Muscle layer of duodenum (tissue), 2 donors: Measurements from ENCODE around the gene ADAD2.

Experiments used
- H3K27ac ChIP-seq: one replicate; pipeline ENCODE4 v1.7.0; 2013; ENCODE audit warnings: mild to moderate bottlenecking, low read length
- H3K27me3 ChIP-seq: one replicate; pipeline ENCODE4 v1.7.0; 2013; ENCODE audit warnings: low read depth, mild to moderate bottlenecking, control low read depth, low read length
- H3K36me3 ChIP-seq, 2 donors: one replicate each; pipeline ENCODE4 v1.7.0; 2013; ENCODE audit warnings: low read length in 2 of 2, control low read depth in 1 of 2, mild to moderate bottlenecking in 1 of 2; ENCODE audit not compliant: insufficient read depth in 2 of 2, control insufficient read depth in 1 of 2
- H3K4me1 ChIP-seq, 2 donors: one replicate each; pipeline ENCODE4 v1.7.0; 2013; ENCODE audit warnings: low read length in 2 of 2, mild to moderate bottlenecking in 2 of 2, control low read depth in 1 of 2, moderate library complexity in 1 of 2; ENCODE audit not compliant: insufficient read depth in 2 of 2, control insufficient read depth in 1 of 2
- H3K4me3 ChIP-seq, 2 donors: one replicate each; pipeline ENCODE4 v1.7.0; 2013; ENCODE audit warnings: low read length in 2 of 2, low read depth in 1 of 2, mild to moderate bottlenecking in 1 of 2
- H3K9me3 ChIP-seq, 2 donors: one replicate each; pipeline ENCODE4 v1.7.0; 2013; ENCODE audit warnings: low read length in 2 of 2, control low read depth in 1 of 2, mild to moderate bottlenecking in 1 of 2; ENCODE audit not compliant: control insufficient read depth in 1 of 2
- donor health status: healthy.

The ADAD2 gene

DNA sequence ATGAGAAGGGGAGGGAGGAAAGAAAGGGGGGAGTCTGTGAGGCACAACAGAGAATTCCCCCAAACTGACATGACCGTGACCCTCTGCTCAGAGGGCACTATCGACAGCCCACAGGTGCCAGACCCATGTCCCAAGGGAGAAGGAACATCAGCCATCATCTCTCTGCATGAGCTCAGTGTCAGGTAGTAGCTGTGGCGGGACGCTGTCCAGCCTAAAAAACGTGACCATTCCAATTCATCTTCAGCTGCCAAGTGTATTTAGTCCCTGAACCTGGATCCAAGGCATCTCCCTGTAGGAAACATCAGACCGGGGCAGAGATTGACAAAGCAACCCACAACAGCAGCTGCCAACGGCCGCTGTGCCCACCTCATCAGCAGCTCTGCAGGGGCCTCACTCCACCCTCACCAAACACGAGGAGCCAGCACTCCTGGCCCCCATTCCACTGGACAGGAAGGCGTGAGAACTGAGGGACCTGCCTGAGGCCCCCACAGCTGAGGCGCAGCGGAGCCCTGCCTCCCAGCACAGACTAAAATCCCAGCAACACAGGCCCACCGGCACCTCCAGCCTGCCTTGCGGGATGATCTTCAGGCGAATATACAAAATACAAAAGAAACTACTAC, 12.7 kb upstream of the ADAD2 start:
- H3K27ac ChIP-seq, result peak overlapping the region; percentile 25
- H3K36me3 ChIP-seq, result peaks cover 24 to 47% of the 10 kb centered on the region in 2 donors
- H3K4me1 ChIP-seq, result peaks cover 13 to 28% of the 10 kb centered on the region in 2 donors

DNA sequence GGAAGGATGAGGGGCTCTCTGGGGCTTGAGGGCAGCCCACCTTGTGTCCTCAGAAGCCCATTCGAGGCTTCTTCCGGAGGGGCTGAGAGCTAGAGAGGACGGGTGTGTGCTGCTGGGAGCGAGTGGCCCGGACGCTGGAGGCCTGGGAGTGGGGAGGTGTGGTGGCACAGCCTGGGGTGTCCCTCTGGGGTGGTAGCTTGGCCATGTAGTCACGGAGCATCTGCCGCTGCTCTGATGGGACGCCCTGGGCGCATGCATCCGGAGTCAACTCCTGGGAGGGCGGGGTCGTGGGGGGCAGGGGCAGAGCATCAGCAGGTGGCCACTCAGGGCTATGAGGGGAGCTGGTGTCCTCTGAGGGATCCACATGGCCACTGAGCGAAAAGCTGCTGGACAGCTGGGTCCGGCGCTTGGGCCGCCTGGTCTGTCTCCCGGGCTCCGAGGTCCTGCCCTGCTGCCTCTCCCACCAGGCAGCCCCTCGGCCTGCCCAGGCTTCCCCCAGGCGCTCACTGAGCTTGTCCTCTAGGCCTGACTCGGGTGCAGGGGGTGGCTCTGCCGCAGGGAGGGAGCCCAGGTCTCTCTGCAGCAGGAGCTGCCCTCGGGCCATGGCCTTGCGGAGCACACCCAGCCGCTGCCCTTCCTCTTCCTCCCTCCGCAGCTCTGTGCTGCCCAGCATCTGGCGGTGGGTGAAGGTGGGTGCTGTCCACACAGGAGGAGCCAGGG, 11.9 kb upstream of the ADAD2 start:
- H3K27ac ChIP-seq, result no peak overlapping the region

More for the DNA sequence above, 12.7 kb upstream of the ADAD2 start:
- no peaks in the 10 kb centered on the region for H3K27me3 ChIP-seq
- H3K4me3 ChIP-seq, result no peak overlapping the region
- no peaks in the 10 kb centered on the region for H3K9me3 ChIP-seq

DNA sequence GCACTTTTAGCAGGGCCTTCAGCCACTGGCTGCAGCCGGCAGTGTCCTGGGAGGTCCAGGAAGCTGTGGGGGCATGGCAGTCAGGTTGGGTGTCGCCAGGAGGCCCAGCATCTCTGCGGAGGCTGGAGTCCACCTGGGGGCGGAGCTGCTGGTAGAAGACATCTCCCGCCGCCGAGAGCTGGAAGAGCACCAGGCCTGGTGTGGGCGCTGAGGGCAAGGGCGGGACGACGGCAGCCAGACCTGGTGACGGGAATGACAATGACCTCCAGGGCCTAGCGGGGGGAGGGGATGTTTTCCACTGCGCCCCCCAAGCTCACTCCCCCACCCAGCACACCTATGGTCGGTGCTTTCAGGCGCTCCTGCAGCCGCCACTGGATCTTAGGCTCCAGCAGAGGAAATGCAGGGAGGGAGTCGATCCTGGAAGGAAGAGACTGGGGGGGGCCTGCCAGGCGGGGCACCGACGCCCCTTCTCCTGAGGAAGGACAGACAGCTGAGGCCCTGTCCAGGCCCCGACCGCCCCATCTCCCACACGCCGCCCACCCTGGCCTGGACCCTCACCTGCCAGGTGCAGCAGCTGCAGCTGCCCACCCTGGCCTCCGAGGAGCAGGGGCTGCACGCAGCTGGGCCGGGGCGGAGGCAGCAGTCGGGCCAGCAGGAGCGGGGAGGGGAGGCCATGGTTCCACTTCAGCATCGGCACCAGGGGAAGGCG, 11.2 kb upstream of the ADAD2 start:
- Histone ChIP-seq H3K27me3 (no peaks in the 10 kb centered on the region), H3K36me3 (peaks cover 24 to 57% of the 10 kb centered on the region in 2 donors), H3K27ac (no peak overlapping the region), H3K4me3 (no peak overlapping the region), H3K9me3 (no peaks in the 10 kb centered on the region), H3K4me1 (peaks cover 13 to 29% of the 10 kb centered on the region in 2 donors)

More for the DNA sequence above, 11.9 kb upstream of the ADAD2 start:
- Histone ChIP-seq H3K4me3 (no peak overlapping the region), H3K36me3 (peaks cover 24 to 54% of the 10 kb centered on the region in 2 donors), H3K4me1 (peaks cover 13 to 28% of the 10 kb centered on the region in 2 donors), H3K9me3 (no peaks in the 10 kb centered on the region), H3K27me3 (no peaks in the 10 kb centered on the region)

DNA sequence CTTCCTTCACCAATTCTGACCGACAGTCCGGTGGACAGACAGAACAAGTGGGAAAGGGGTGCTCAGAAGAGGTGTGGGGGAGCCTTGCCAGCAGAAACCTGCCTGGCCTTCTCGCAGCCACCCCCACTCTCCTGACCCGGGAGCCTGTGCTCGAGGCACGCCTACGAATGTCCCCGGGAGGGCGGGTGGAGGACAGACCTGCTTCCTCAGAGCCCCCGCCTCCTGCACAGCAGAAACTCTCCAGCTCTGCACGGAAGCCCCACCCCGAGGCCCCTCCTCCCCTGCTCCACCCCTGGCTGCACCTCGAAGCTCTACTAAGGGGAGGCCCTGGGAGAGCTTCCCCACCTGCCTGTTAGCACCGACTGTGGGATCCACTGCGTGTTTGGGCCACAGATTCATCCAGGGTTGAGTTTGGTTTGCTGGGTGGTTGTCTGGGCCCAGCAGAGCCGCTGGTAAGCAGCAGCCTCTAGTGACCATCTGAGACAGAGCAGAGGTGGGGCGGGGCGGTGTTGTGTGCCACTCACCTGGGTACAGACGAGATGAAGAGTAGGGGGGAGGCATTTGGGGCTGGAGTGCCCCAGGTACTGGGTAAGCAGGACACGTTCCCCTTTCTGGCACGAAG, 10.3 kb upstream of the ADAD2 start:
- Histone ChIP-seq H3K27ac (no peak overlapping the region), H3K4me1 (peaks cover 13 to 37% of the 10 kb centered on the region in 2 donors)

DNA sequence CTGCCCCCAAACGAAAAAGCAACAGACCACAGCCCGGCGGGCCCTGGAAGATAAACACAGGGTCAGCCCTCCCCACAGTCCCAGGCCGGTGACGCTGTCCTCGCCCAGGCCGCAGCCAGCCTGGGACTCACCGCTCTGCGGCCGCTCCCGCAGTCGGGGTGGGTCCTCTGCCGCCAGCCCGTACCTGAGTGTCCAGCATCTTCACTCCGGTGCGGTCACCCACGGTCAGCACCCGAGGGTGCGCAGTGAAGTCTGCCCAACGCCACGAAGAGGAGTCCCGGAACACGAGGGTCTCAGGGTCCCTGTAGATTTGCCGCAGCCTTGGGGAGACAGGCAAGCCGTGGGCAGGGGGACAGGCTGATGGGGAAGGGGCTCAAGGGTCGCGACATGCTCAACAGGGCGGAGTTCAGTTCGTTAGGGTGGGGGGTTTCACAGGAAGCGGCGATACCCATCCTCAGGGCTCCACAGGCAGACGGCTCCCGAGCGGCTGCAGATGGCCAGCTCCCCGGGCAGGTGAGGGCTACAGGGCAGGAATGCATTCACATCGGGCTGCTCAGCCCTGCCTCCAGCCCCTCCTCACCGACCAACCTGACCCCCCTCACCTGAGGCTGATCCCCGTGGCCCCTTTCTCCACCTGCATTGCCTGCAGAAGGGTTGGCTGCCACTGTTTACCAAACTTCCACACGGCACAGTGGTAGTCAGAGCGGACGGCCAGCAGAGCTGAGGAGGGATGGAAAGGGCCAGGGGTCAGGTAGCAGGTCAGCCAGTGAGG, 9.6 kb upstream of the ADAD2 start:
- H3K27ac ChIP-seq, result no peak overlapping the region
- H3K4me1 ChIP-seq, result peaks cover 13 to 40% of the 10 kb centered on the region in 2 donors
- no peaks in the 10 kb centered on the region for H3K27me3 ChIP-seq
- H3K4me3 ChIP-seq, result no peak overlapping the region
- peaks cover 24 to 59% of the 10 kb centered on the region in 2 donors for H3K36me3 ChIP-seq
- no peaks in the 10 kb centered on the region for H3K9me3 ChIP-seq

More for the DNA sequence above, 10.3 kb upstream of the ADAD2 start:
- Histone ChIP-seq H3K27me3 (no peaks in the 10 kb centered on the region), H3K36me3 (peaks cover 24 to 59% of the 10 kb centered on the region in 2 donors), H3K9me3 (no peaks in the 10 kb centered on the region), H3K4me3 (no peak overlapping the region)

DNA sequence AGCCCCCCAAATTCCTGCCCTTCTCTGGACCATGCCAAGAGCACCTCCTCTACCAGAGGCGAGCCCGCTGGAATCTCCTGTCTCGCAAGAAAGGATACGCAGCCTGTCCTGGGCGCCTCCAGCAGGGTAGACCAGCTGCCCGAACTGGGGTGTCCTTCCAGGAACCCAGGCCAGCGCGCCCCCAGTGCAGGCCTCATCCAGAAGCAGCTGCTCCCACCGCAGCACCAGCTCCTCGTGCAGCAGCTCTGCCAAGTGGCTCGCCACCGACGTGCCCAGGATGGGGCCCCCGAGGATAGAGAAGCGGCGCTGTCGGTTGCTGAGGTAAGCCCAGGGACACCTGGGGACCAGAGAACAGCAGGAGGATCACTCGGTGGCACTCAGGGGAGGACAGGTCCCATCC, 8.9 kb upstream of the ADAD2 start:
- H3K9me3 ChIP-seq, result no peaks in the 10 kb centered on the region
- H3K4me1 ChIP-seq, result peaks cover 6 to 34% of the 10 kb centered on the region in 2 donors
- no peaks in the 10 kb centered on the region for H3K27me3 ChIP-seq
- H3K4me3 ChIP-seq, result no peak overlapping the region
- no peak overlapping the region for H3K27ac ChIP-seq
- peaks cover 24 to 59% of the 10 kb centered on the region in 2 donors for H3K36me3 ChIP-seq

DNA sequence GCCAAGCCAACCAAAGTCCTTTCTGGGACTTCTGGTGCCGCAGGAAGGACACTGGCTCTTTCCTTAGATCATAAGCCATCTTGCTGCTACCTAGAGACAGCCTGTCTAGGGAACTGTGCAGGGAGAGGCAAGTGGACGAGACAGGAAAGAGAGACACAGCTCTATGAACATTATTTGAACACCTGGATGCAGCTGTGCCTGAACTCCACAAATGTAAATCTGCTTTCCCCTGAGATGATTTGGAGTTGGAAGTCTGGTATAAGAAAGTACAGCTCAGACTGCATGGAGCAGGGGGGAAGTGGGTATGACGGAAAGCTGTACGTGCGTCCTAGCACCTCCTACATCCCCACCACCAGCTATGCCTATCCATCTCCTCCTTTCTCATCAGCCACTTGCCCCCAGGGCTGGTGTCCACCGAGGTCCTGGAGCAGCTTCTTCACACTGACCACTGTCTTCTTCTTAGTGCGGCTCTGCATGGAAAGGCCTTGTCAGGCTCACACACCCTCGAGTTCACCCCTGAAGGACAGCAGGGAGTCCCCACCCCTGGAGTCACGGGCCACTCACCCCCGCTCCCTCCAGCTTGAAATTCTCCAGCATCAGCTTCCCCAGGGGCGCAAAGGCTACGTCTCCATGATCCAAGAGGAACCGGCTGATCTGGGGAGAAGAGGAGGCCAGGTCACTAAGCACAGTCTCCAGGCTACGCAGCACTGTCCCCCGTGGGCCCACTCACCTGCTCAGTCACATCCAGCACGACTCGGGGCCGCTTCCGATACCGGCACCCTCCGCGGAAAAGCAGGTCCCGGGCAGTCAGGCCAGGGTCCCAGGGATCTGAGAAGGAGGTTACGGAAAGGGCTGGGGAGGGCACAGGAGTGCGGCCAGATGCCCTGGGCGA, 8.0 kb upstream of the ADAD2 start:
- no peak overlapping the region for H3K27ac ChIP-seq
- peaks cover 24 to 59% of the 10 kb centered on the region in 2 donors for H3K36me3 ChIP-seq
- no peaks in the 10 kb centered on the region for H3K27me3 ChIP-seq
- no peak overlapping the region for H3K4me3 ChIP-seq
- no peaks in the 10 kb centered on the region for H3K9me3 ChIP-seq
- peaks cover 3 to 26% of the 10 kb centered on the region in 2 donors for H3K4me1 ChIP-seq

DNA sequence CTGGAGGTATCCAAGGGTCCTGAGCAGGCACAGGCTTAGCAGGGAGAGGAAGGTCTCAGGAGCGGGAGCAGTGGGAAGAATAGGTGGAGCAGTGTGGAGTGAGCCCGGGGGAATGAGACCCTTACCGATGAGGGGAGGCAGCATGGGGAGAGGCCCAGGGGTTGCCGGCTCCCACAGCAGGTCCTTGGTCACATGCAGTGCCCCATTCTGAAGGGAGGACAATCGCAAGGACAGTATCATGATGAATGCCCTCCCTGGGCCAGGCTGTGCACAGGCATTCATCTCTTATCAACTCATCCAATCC, 7.4 kb upstream of the ADAD2 start:
- H3K4me1 ChIP-seq, result peaks cover 0 to 20% of the 10 kb centered on the region in 2 donors
- H3K27ac ChIP-seq, result no peak overlapping the region
- peaks cover 24 to 57% of the 10 kb centered on the region in 2 donors for H3K36me3 ChIP-seq
- no peak overlapping the region for H3K4me3 ChIP-seq
- no peaks in the 10 kb centered on the region for H3K27me3 ChIP-seq
- H3K9me3 ChIP-seq, result no peaks in the 10 kb centered on the region

DNA sequence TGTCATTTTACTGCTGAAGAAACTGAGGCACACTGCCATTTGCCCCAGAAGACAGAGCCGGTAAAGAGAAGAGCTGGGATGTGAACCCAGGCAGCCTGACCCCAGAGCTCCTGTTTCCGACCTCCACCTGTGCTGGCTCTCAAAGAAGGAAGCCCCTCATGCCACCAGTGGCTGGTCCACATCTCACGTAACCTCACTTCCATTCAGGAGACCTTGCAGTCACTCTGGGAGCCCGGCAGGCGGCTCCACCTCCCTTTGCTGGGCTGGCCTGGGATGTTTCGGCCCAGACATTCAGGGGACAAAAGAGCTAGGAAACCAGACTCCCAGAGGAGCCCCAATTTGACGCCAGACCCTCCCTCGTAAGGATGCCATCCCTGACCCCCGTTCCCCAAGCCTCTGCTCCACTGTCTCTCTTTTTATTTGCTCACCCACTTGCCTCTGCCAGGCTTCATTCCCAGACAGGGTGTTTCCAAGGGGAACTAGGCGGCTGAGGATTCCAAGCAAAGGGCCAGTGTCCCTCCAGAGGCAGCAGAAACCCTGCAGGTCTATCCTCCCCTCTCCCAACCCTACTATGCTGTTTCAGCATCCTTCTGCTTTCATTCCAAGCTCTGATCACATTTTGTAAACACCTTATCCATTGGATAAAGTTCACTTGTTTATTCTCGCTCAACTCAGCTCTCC, 6.9 kb upstream of the ADAD2 start:
- Histone ChIP-seq H3K4me1 (peaks cover 0 to 18% of the 10 kb centered on the region in 2 donors), H3K9me3 (no peaks in the 10 kb centered on the region), H3K27ac (no peak overlapping the region), H3K4me3 (no peak overlapping the region), H3K36me3 (peaks cover 20 to 51% of the 10 kb centered on the region in 2 donors), H3K27me3 (no peaks in the 10 kb centered on the region)

DNA sequence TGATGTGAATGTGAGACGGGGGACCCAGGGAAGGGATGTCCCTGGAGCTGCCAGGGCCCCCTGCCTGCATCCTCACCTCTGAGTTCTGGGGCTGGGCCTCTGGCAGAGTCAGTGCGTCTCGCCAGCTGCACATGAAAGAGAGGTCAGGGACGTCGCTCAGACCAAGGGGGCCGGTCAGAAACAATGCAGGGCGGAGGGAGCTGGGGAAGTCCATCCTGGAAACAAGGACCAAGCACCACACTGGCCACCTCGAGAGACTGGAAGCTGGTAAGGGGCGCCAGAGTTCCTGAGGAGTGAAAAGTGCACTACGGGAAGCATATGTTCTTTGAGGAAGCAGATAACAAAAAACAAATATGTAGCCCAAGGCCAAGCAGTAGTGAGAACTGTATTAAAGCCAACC, 6.2 kb upstream of the ADAD2 start:
- H3K36me3 ChIP-seq, result peaks cover 20 to 44% of the 10 kb centered on the region in 2 donors
- H3K27ac ChIP-seq, result no peak overlapping the region
- H3K4me1 ChIP-seq, result peaks cover 0 to 18% of the 10 kb centered on the region in 2 donors
- no peak overlapping the region for H3K4me3 ChIP-seq
- no peaks in the 10 kb centered on the region for H3K9me3 ChIP-seq
- H3K27me3 ChIP-seq, result no peaks in the 10 kb centered on the region
